ENCODE measurements around the gene USP7.
"Not testable (repeated sequence)": the region's sequence is repeated elsewhere in the genome, so short reads cannot be mapped to it uniquely, and the experiment has no call there.

USP7 gene

GRCh38 chr16:8872071-8872470 is 91.6 kb downstream of the USP7 start:
- peaks cover 3% of the 10 kb centered on the region for H3K27me3 Mint-ChIP-seq
- no peak overlapping the region for H3K27ac Mint-ChIP-seq
- peaks cover 32% of the 10 kb centered on the region for H3K4me1 Mint-ChIP-seq (ENCODE audit: low read depth)
- intact Hi-C loops (cut with micrococcal nuclease): no loop called here
- no peak overlapping the region for H3K4me3 Mint-ChIP-seq
- no peaks in the 10 kb centered on the region for H3K36me3 Mint-ChIP-seq (ENCODE audit: low read depth)
- H3K9me3 Mint-ChIP-seq: no peaks in the 10 kb centered on the region

- H3K36me3 Mint-ChIP-seq (ENCODE audit: low read depth); H3K27me3 Mint-ChIP-seq; H3K4me3 Mint-ChIP-seq; H3K9me3 Mint-ChIP-seq: not testable (repeated sequence)
- intact Hi-C loops (cut with micrococcal nuclease): loop anchor here (1.0 to 10.0 kb wide), 2 partner anchors 73 to 215 kb away; partner anchors contain the start of genes PMM2 and TMEM186
- Mint-ChIP-seq H3K4me1 (ENCODE audit: low read depth) (peaks cover 52% of the 10 kb centered on the region), H3K27ac (peak overlapping the region; percentile 79)
These were observed 93.8 kb downstream of the USP7 start for GRCh38 chr16:8869988-8870241.

- peak overlapping the region; percentile 96 for H3K4me3 Mint-ChIP-seq
- H3K36me3 Mint-ChIP-seq (ENCODE audit: low read depth): no peaks in the 10 kb centered on the region
- H3K27me3 Mint-ChIP-seq: peaks cover 2% of the 10 kb centered on the region
- no peaks in the 10 kb centered on the region for H3K9me3 Mint-ChIP-seq
- H3K4me1 Mint-ChIP-seq (ENCODE audit: low read depth): peaks cover 54% of the 10 kb centered on the region
- peak overlapping the region; percentile 79 for H3K27ac Mint-ChIP-seq
- intact Hi-C loops (cut with micrococcal nuclease): loop anchor here (1.0 to 10.0 kb wide), 2 partner anchors 72 to 215 kb away; partner anchors contain the start of genes PMM2 and TMEM186
These were observed 94.3 kb downstream of the USP7 start for GRCh38 chr16:8869212-8869987.

GRCh38 chr16:8868416-8869211 is 95.1 kb downstream of the USP7 start, which contains the start of gene CARHSP1:
TSS of gene CARHSP1 (minus strand) at chr16:8869006. CDS start at chr16:8859328, 9,678 bp downstream.
- intact Hi-C loops (cut with micrococcal nuclease): loop anchor here (1.0 to 10.0 kb wide), 2 partner anchors 71 to 214 kb away; partner anchors contain the start of genes PMM2 and TMEM186
- H3K4me3 Mint-ChIP-seq: peak within 1 kb of the TSS; percentile 96
- peak within 1 kb of the TSS; percentile 79 for H3K27ac Mint-ChIP-seq
- H3K4me1 Mint-ChIP-seq (ENCODE audit: low read depth): peaks cover 54% of the 10 kb centered on the region
- H3K9me3 Mint-ChIP-seq: no peaks in the 10 kb centered on the region
- no peaks in the 10 kb centered on the region for H3K36me3 Mint-ChIP-seq (ENCODE audit: low read depth)
- peaks cover 2% of the 10 kb centered on the region for H3K27me3 Mint-ChIP-seq

GRCh38 chr16:8867932-8868415 is 95.7 kb downstream of the USP7 start:
- Mint-ChIP-seq H3K4me1 (ENCODE audit: low read depth) (peaks cover 54% of the 10 kb centered on the region), H3K36me3 (ENCODE audit: low read depth) (no peaks in the 10 kb centered on the region), H3K9me3 (no peaks in the 10 kb centered on the region), H3K27ac (peak overlapping the region; percentile 79), H3K27me3 (peaks cover 2% of the 10 kb centered on the region), H3K4me3 (peak overlapping the region; percentile 87)
- intact Hi-C loops (cut with micrococcal nuclease): loop anchor here (10.0 kb wide), 1 partner anchor 213 kb away; no protein-coding TSS in a partner anchor

GRCh38 chr16:8867216-8867931 is 96.3 kb downstream of the USP7 start:
- H3K27me3 Mint-ChIP-seq: peaks cover 2% of the 10 kb centered on the region
- no peaks in the 10 kb centered on the region for H3K36me3 Mint-ChIP-seq (ENCODE audit: low read depth)
- peak overlapping the region; percentile 87 for H3K4me3 Mint-ChIP-seq
- H3K4me1 Mint-ChIP-seq (ENCODE audit: low read depth): peaks cover 54% of the 10 kb centered on the region
- intact Hi-C loops (cut with micrococcal nuclease): loop anchor here (10.0 kb wide), 1 partner anchor 213 kb away; no protein-coding TSS in a partner anchor
- peak overlapping the region; percentile 79 for H3K27ac Mint-ChIP-seq
- no peaks in the 10 kb centered on the region for H3K9me3 Mint-ChIP-seq

GRCh38 chr16:8866884-8867215 is 96.9 kb downstream of the USP7 start:
- Mint-ChIP-seq H3K36me3 (ENCODE audit: low read depth) (no peaks in the 10 kb centered on the region), H3K27me3 (peaks cover 2% of the 10 kb centered on the region), H3K9me3 (no peaks in the 10 kb centered on the region), H3K4me3 (peak overlapping the region; percentile 87), H3K27ac (peak overlapping the region; percentile 79), H3K4me1 (ENCODE audit: low read depth) (peaks cover 54% of the 10 kb centered on the region)
- intact Hi-C loops (cut with micrococcal nuclease): loop anchor here (10.0 kb wide), 1 partner anchor 212 kb away; no protein-coding TSS in a partner anchor

- H3K27me3 Mint-ChIP-seq: peaks cover 2% of the 10 kb centered on the region
- H3K4me3 Mint-ChIP-seq: no peak overlapping the region
- H3K9me3 Mint-ChIP-seq: no peaks in the 10 kb centered on the region
- H3K27ac Mint-ChIP-seq: peak overlapping the region; percentile 47
- peaks cover 53% of the 10 kb centered on the region for H3K4me1 Mint-ChIP-seq (ENCODE audit: low read depth)
- H3K36me3 Mint-ChIP-seq (ENCODE audit: low read depth): no peaks in the 10 kb centered on the region
- intact Hi-C loops (cut with micrococcal nuclease): loop anchor here (10.0 kb wide), 1 partner anchor 212 kb away; no protein-coding TSS in a partner anchor
These were observed 97.4 kb downstream of the USP7 start for GRCh38 chr16:8866118-8866883.

- H3K27me3 Mint-ChIP-seq: peaks cover 2% of the 10 kb centered on the region
These were observed 98.4 kb downstream of the USP7 start for GRCh38 chr16:8865145-8865882.

GRCh38 chr16:8864480-8865110 is 99.1 kb downstream of the USP7 start:
- H3K36me3 Mint-ChIP-seq (ENCODE audit: low read depth): peaks cover 11% of the 10 kb centered on the region
- intact Hi-C loops (cut with micrococcal nuclease): loop anchor here (10.0 kb wide), 1 partner anchor 210 kb away; no protein-coding TSS in a partner anchor
- peaks cover 2% of the 10 kb centered on the region for H3K27me3 Mint-ChIP-seq
- no peaks in the 10 kb centered on the region for H3K9me3 Mint-ChIP-seq
- peaks cover 41% of the 10 kb centered on the region for H3K4me1 Mint-ChIP-seq (ENCODE audit: low read depth)
- no peak overlapping the region for H3K4me3 Mint-ChIP-seq
- H3K27ac Mint-ChIP-seq: no peak overlapping the region

More at GRCh38 chr16:8865145-8865882, 98.4 kb downstream of the USP7 start:
- H3K27ac Mint-ChIP-seq: no peak overlapping the region
- H3K9me3 Mint-ChIP-seq: no peaks in the 10 kb centered on the region
- H3K4me3 Mint-ChIP-seq: no peak overlapping the region
- peaks cover 4% of the 10 kb centered on the region for H3K36me3 Mint-ChIP-seq (ENCODE audit: low read depth)
- peaks cover 45% of the 10 kb centered on the region for H3K4me1 Mint-ChIP-seq (ENCODE audit: low read depth)
- intact Hi-C loops (cut with micrococcal nuclease): loop anchor here (10.0 kb wide), 1 partner anchor 211 kb away; no protein-coding TSS in a partner anchor

GRCh38 chr16:8863594-8864424 is 99.9 kb downstream of the USP7 start:
- Mint-ChIP-seq H3K9me3 (no peaks in the 10 kb centered on the region), H3K36me3 (ENCODE audit: low read depth) (peaks cover 19% of the 10 kb centered on the region), H3K4me3 (no peak overlapping the region), H3K4me1 (ENCODE audit: low read depth) (peaks cover 33% of the 10 kb centered on the region), H3K27me3 (peaks cover 2% of the 10 kb centered on the region), H3K27ac (no peak overlapping the region)
- intact Hi-C loops (cut with micrococcal nuclease): loop anchor here (10.0 kb wide), 1 partner anchor 209 kb away; no protein-coding TSS in a partner anchor

Measured in dendritic cell treated with granulocyte-macrophage colony-stimulating factor and Interleukin-4, amounts not matched to agents 40 ng/mL and 50 ng/mL, for 4 days (primary cell).